Neuronal stem cell (in vitro differentiated cells): ENCODE measurements around the gene VWA8.
"Not testable (repeated sequence)": the region's sequence is repeated elsewhere in the genome, so short reads cannot be mapped to it uniquely, and the experiment has no call there.

Experiments used
- DNase-seq: peaks from one replicate; pipeline ENCODE4 v3.0.0-alpha.2; 2013; ENCODE audit warnings: low spot score
- H2AFZ ChIP-seq: one replicate; pipeline ENCODE4 v1.6.1; 2013; ENCODE audit warnings: mild to moderate bottlenecking, low read length, inconsistent platforms
- H2AK5ac ChIP-seq: 2 replicates; pipeline ENCODE4 v1.6.1; 2013; ENCODE audit warnings: low read depth, mild to moderate bottlenecking, inconsistent platforms, low read length, moderate library complexity, mixed read lengths
- H2BK120ac ChIP-seq: 2 replicates; pipeline ENCODE4 v1.6.1; 2013; ENCODE audit warnings: low read depth, mild to moderate bottlenecking, inconsistent platforms, low read length, moderate library complexity, mixed read lengths
- H2BK12ac ChIP-seq: one replicate; pipeline ENCODE4 v1.6.1; 2013; ENCODE audit warnings: low read length, inconsistent platforms
- H2BK15ac ChIP-seq: 2 replicates; pipeline ENCODE4 v1.6.1; 2013; ENCODE audit warnings: mild to moderate bottlenecking, low read length, inconsistent platforms, mixed read lengths
- H2BK5ac ChIP-seq: one replicate; pipeline ENCODE4 v1.6.1; 2013; ENCODE audit warnings: inconsistent platforms, mild to moderate bottlenecking, low read length, moderate library complexity
- H3K14ac ChIP-seq: one replicate; pipeline ENCODE4 v1.6.1; 2013; ENCODE audit warnings: low read length, inconsistent platforms
- H3K18ac ChIP-seq: 2 replicates; pipeline ENCODE4 v1.6.1; 2013; ENCODE audit warnings: low read length, inconsistent platforms
- H3K23ac ChIP-seq: 2 replicates; pipeline ENCODE4 v1.6.1; 2013; ENCODE audit warnings: low read depth, mild to moderate bottlenecking, mixed read lengths, low read length, inconsistent platforms; ENCODE audit not compliant: poor library complexity
- H3K27ac ChIP-seq: replicated peaks from 3 replicates; pipeline ENCODE4 v1.5.1; 2013; ENCODE audit warnings: low read length, inconsistent platforms
- H3K27me3 ChIP-seq, 3 experiments: 2 replicates each; pipeline ENCODE4 v1.6.1; 2013; ENCODE audit warnings: low read length in 3 of 3, mild to moderate bottlenecking in 2 of 3, inconsistent platforms in 1 of 3, low read depth in 1 of 3, mixed read lengths in 1 of 3, moderate library complexity in 1 of 3; ENCODE audit not compliant: control insufficient read depth in 3 of 3, insufficient read depth in 3 of 3
- H3K36me3 ChIP-seq, 2 donors: replicated peaks in 1 of 2; 2 replicates each; pipeline ENCODE4 v1.6.1; 2013; ENCODE audit warnings: low read length in 2 of 2; ENCODE audit not compliant: control insufficient read depth in 2 of 2, insufficient read depth in 2 of 2
- H3K4ac ChIP-seq: 2 replicates; pipeline ENCODE4 v1.6.1; 2013; ENCODE audit warnings: inconsistent platforms, mild to moderate bottlenecking, low read length, moderate library complexity
- H3K4me1 ChIP-seq, 2 donors: 1 replicate in 1 of 2; 2 replicates in 1 of 2; pipeline ENCODE4 v1.6.1; 2013; ENCODE audit warnings: low read length in 2 of 2, low read depth in 1 of 2; ENCODE audit not compliant: control insufficient read depth in 2 of 2, insufficient read depth in 1 of 2
- H3K4me2 ChIP-seq: one replicate; pipeline ENCODE4 v1.6.1; 2013; ENCODE audit warnings: mild to moderate bottlenecking, low read length, inconsistent platforms; ENCODE audit not compliant: insufficient read depth, poor library complexity, severe bottlenecking
- H3K4me3 ChIP-seq, 2 donors: 2 replicates each; pipeline ENCODE4 v1.5.1; 2013; ENCODE audit warnings: low read length in 2 of 2, mild to moderate bottlenecking in 2 of 2, inconsistent platforms in 1 of 2, moderate library complexity in 1 of 2
- H3K79me1 ChIP-seq: one replicate; pipeline ENCODE4 v1.6.1; 2013; ENCODE audit warnings: low read depth, mild to moderate bottlenecking, inconsistent platforms, low read length, moderate library complexity
- H3K9ac ChIP-seq: one replicate; pipeline ENCODE4 v1.6.1; 2013; ENCODE audit warnings: mild to moderate bottlenecking, low read depth, low read length, inconsistent platforms; ENCODE audit not compliant: poor library complexity
- H3K9me3 ChIP-seq, 2 donors: replicated peaks in 1 of 2; 2 replicates each; pipeline versions ENCODE3 to v1.6.1; 2013; ENCODE audit warnings: low read length in 2 of 2, mild to moderate bottlenecking in 2 of 2, inconsistent platforms in 1 of 2, low read depth in 1 of 2, mixed read lengths in 1 of 2, moderate library complexity in 1 of 2; ENCODE audit not compliant: control insufficient read depth in 2 of 2, insufficient read depth in 1 of 2
- H4K8ac ChIP-seq: one replicate; pipeline ENCODE4 v1.6.1; 2013; ENCODE audit warnings: low read depth, mild to moderate bottlenecking, inconsistent platforms, low read length, moderate library complexity
- H4K91ac ChIP-seq: one replicate; pipeline ENCODE4 v1.6.1; 2013; ENCODE audit warnings: low read length, low read depth, mild to moderate bottlenecking, inconsistent platforms; ENCODE audit not compliant: poor library complexity
- WGBS, 2 donors: extraction: QIAGEN DNeasy Blood & Tissue Kit; methylation state at CpG; one replicate each; pipeline ENCODE4 v1.1.7; 2013; ENCODE audit warnings: missing lambda C conversion rate in 2 of 2, mixed read lengths in 1 of 2; ENCODE audit not compliant: insufficient read length in 2 of 2, insufficient replicate concordance in 1 of 2; ENCODE audit errors: extremely low coverage in 2 of 2; 5-methylcytosine and 5-hydroxymethylcytosine counted together

The VWA8 gene

DNA sequence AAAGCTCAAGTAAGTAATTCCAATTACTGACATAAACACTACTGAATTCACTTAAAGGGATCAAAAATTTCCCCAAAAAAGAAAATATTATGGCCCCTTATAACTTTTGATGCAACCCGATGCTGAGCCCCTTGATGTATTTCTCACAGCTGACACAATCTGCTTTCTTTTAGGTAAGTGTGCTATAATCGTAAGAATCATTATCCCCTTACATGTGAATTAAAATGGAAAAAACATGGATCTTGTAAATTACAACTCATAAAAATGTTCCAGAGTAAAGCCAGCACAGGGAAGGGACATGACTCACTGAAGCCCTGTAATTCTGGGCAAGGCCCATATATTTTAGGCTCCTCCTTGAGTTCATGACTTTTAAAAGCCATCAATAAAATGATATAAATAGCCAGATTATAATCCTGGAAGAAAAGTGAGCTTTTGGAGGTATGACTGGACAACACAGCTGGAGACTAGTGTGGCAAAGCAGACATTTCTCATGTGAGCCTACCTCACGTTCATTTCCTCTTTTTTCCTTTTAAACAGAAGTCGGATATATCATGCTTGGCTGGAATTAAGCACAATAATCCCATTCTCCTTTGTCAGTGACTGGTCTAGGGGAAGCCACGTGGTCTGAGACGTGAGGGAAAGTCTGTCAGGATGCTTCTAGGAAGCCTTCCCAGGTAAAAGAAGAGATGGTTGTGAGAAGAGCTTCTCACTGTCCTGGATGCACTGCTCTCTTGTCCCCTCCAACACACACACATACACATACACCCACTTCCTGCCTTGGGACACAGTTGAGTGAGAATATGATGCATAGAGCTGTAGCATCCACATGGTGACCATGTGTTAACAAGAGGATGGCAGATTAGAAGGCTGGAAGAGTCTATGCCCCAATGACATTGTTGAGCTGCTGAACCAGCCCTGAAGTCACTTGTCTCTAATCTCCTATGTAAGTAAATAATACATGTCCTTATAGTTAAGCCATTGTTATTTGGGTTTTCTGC lies 338.2 kb downstream of the VWA8 start:
- H2AK5ac ChIP-seq = no peak overlapping the region
- H3K4me2 ChIP-seq = no peak overlapping the region
- H3K9ac ChIP-seq = no peak overlapping the region
- no peaks in the 10 kb centered on the region for H3K79me1 ChIP-seq
- no peak overlapping the region for H4K91ac ChIP-seq
- no peak overlapping the region for H2BK12ac ChIP-seq
- no peak overlapping the region for H2BK120ac ChIP-seq
- no peak overlapping the region for H3K27ac ChIP-seq
- H3K18ac ChIP-seq = no peak overlapping the region
- no peak overlapping the region for H3K4me3 ChIP-seq
- H3K36me3 ChIP-seq = no peaks in the 10 kb centered on the region
- peaks cover 0 to 2% of the 10 kb centered on the region in 2 donors for H3K4me1 ChIP-seq
- H3K23ac ChIP-seq = no peak overlapping the region
- H3K9me3 ChIP-seq = no peaks in the 10 kb centered on the region
- H2BK15ac ChIP-seq = no peak overlapping the region
- no peak overlapping the region for H4K8ac ChIP-seq
- H3K4ac ChIP-seq = no peak overlapping the region
- DNase-seq = no peak
- no peak overlapping the region for H2AFZ ChIP-seq
- no CpG with 5 or more reads among the region's 6 CpGs for WGBS, 2 donors
- H2BK5ac ChIP-seq = no peak overlapping the region
- H3K14ac ChIP-seq = no peak overlapping the region
- H3K27me3 ChIP-seq = no peaks in the 10 kb centered on the region

DNA sequence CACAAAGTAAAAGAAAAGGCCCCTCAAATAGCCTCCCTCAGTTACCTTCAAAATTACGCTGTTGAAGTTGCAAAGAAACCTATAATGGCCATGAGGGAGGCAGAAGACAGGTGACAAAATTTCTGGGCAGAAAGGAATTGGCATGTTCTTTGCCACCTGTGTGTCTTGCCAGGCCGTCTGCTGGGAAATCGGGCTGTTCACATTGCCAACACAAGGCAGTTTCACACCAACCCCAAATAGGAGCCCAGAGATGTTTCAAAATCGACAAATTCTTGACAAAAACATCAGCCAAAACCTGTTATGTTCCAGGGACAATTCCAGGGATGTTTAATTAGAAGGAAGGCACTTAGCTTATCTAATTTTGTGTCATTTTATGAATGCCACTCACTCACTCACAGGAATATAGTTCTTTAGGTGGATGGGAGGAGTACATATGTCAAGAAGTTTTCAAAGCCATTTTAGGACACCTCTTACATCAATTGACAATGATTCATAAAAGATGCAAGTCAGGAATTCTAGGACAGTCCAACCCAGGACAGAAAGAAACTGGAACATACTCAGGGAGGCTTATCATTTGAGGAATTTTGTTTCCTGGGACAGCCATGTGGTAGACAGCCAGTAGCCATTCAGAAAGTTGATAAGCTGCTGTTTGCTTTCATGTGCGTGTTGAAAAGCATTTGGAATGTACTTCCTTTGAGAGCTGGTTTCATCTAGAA lies 339.0 kb downstream of the VWA8 start:
- Histone ChIP-seq H3K4me2 (no peak overlapping the region), H3K36me3 (no peaks in the 10 kb centered on the region), H3K23ac (no peak overlapping the region), H2AFZ (no peak overlapping the region), H4K8ac (no peak overlapping the region), H3K9me3 (no peaks in the 10 kb centered on the region), H3K18ac (no peak overlapping the region), H3K4me1 (peaks cover 0 to 2% of the 10 kb centered on the region in 2 donors), H3K27ac (no peak overlapping the region), H3K27me3 (no peaks in the 10 kb centered on the region), H3K9ac (no peak overlapping the region), H2BK5ac (no peak overlapping the region), H4K91ac (no peak overlapping the region), H3K4me3 (no peak overlapping the region), H2BK12ac (no peak overlapping the region), H2AK5ac (no peak overlapping the region), H3K4ac (no peak overlapping the region), H2BK120ac (no peak overlapping the region), H3K14ac (no peak overlapping the region), H2BK15ac (no peak overlapping the region), H3K79me1 (no peaks in the 10 kb centered on the region)
- DNase-seq = no peak
- no CpG with 5 or more reads among the region's 5 CpGs for WGBS, 2 donors

DNA sequence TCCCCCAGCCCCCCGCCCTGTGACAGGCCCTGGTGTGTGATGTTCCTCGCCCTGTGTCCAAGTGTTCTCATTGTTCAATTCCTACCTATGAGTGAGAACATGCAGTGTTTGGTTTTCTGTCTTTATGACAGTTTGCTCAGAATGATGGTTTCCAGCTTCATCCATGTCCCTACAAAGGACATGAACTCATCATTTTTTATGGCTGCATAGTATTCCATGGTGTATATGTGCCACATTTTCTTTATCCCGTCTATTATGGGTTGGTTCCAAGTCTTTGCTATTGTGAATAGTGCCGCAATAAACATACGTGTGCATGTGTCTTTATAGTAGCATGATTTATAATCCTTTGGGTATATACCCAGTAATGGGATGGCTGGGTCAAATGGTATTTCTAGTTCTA lies 343.3 kb downstream of the VWA8 start:
- H2BK120ac ChIP-seq, H3K4me2 ChIP-seq, H2AFZ ChIP-seq, H3K18ac ChIP-seq, H3K9ac ChIP-seq, H3K27me3 ChIP-seq, H3K4ac ChIP-seq, H3K23ac ChIP-seq, H3K79me1 ChIP-seq, H3K9me3 ChIP-seq, H3K27ac ChIP-seq, H3K4me1 ChIP-seq, DNase-seq, H4K91ac ChIP-seq, H4K8ac ChIP-seq, H3K4me3 ChIP-seq, H2BK15ac ChIP-seq, H2BK12ac ChIP-seq, H2AK5ac ChIP-seq, H2BK5ac ChIP-seq, H3K14ac ChIP-seq: not testable (repeated sequence)
- peaks cover 0 to 11% of the 10 kb centered on the region in 2 donors for H3K36me3 ChIP-seq
- no CpG with 5 or more reads among the region's 5 CpGs for WGBS, 2 donors

DNA sequence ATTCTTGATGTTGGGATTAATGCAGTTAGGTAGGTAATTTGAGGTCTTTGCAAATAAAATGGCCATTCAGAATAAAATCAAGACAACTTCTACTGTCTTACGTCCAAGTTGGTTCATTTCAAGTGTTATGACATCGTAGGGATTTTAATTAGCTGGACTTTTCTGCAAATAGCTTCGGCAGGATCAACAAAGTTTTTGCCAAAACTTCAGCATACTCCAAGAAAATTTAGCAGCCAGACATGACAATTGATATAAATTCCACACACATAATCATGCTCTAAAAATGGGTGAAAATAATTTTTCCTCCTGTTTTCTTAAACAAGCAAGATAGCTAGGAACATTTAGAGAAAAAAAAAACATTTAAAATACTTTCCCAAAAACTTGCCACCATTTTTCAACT lies 344.8 kb downstream of the VWA8 start:
- H2BK15ac ChIP-seq = no peak overlapping the region
- no peak overlapping the region for H2AFZ ChIP-seq
- no peak overlapping the region for H3K18ac ChIP-seq
- H2AK5ac ChIP-seq = no peak overlapping the region
- peaks cover 0 to 9% of the 10 kb centered on the region in 2 donors for H3K4me1 ChIP-seq
- no CpG with 5 or more reads among the region's 3 CpGs for WGBS, 2 donors
- no peak overlapping the region for H3K4me3 ChIP-seq
- no peak overlapping the region for H3K14ac ChIP-seq
- no peaks in the 10 kb centered on the region for H3K9me3 ChIP-seq
- peaks cover 0 to 16% of the 10 kb centered on the region in 2 donors for H3K36me3 ChIP-seq
- H3K27me3 ChIP-seq = no peaks in the 10 kb centered on the region
- no peak overlapping the region for H2BK5ac ChIP-seq
- H4K8ac ChIP-seq = no peak overlapping the region
- no peak overlapping the region for H3K4ac ChIP-seq
- H3K79me1 ChIP-seq = no peaks in the 10 kb centered on the region
- DNase-seq = no peak
- H3K23ac ChIP-seq = no peak overlapping the region
- H3K9ac ChIP-seq = no peak overlapping the region
- no peak overlapping the region for H3K27ac ChIP-seq
- H4K91ac ChIP-seq = no peak overlapping the region
- H2BK12ac ChIP-seq = no peak overlapping the region
- no peak overlapping the region for H3K4me2 ChIP-seq
- H2BK120ac ChIP-seq = no peak overlapping the region
